Pancreas (tissue), 10 donors: ENCODE data around the gene SLC22A3. TPM values are rescaled to one million over a fixed set of nuclear protein-coding genes. Genes with fewer than 3 reads are reported as not detected.

Experiments
- ATAC-seq, 4 donors: fragments of 200-7000 bp; cut with Tn5 transposase; one replicate each; pipeline versions ENCODE4 v1.8.0 to v1.9.1; 2020; ENCODE audit warnings: mild to moderate bottlenecking in 4 of 4, moderate library complexity in 4 of 4
- DNase-seq, 6 donors: peaks; one replicate each; pipeline ENCODE4 v3.0.0-alpha.2; 2020
- FAIRE-seq: peaks from 2 replicates; lab custom pipeline; 2012; peaks lifted over from hg19 to GRCh38; lab: Jason Lieb, UNC
- H3K27ac ChIP-seq, 4 donors: fragments of 200-600 bp; sonication (generic); 1 replicate in 3 of 4; 2 replicates in 1 of 4; pipeline versions ENCODE4 v1.5.0 to v1.8.0; 2020
- H3K27me3 ChIP-seq, 4 donors: fragments of 200-600 bp; one replicate each; pipeline ENCODE4 v1.8.0; 2021
- H3K36me3 ChIP-seq, 3 donors: fragments of 200-600 bp; sonication (generic) in 1 of 3; one replicate each; pipeline versions ENCODE4 v1.5.0 to v1.8.0; 2020 to 2021
- H3K4me1 ChIP-seq, 3 donors: fragments of 200-600 bp; one replicate each; pipeline ENCODE4 v1.8.0; 2021
- H3K4me3 ChIP-seq, 4 donors: fragments of 200-600 bp; sonication (generic) in 2 of 4; one replicate each; pipeline versions ENCODE4 v1.5.0 to v1.8.0; 2020 to 2021
- H3K9me3 ChIP-seq, 4 donors: fragments of 200-600 bp; one replicate each; pipeline ENCODE4 v1.8.0; 2021
- WGBS, 2 donors: extraction: QIAGEN DNeasy Blood & Tissue Kit; methylation state at CpG; one replicate each; pipeline ENCODE4 v1.1.7; 2013; 5-methylcytosine and 5-hydroxymethylcytosine counted together
- intact Hi-C, 3 donors: fragments of 100-400 bp; cut with DNase I; formaldehyde crosslinking; loops; one replicate each; pipeline versions ENCODE4 v1.11.1 to v1.14.2; 2022
- polyA plus RNA-seq, 2 donors: library from polyadenylated mRNA; stranded (reverse); fragments of 200-250 nt; gene quantifications; one replicate each; pipeline ENCODE4 v1.2.3, GENCODE V29; 2013
- total RNA-seq, 6 donors: library from RNA; stranded (reverse); fragmentation: NEBNext Ultra II Directional in 4 of 6; extraction: Animal tissue kit (Norgen Biotek cat#: 25700) in 4 of 6; gene quantifications; one replicate each; pipeline versions ENCODE4 v1.2.1 to v1.2.4, GENCODE V29; 2021 to 2023
- TF ChIP-seq, protein P1 (sequence below), 4 donors: fragments of 200-600 bp; sonication (generic) in 3 of 4; IDR thresholded peaks; one replicate each; pipeline versions ENCODE4 v1.5.0 to v1.8.0; 2021; ENCODE audit warnings: antibody characterized with exemption in 4 of 4
- donor health status: healthy with polysubstance abuse.
- donor health status: DM: no; HTN: no; CAD: no; lungs with moderate emphysema.
- donor health status: DM: no; HTN: no; CAD: no.
- donor health status: control.
- donor health status: control.
- donor health status: Bipolar disorder and iron deficiency.
- donor health status: DM: yes; HTN: yes; CAD: no.
- donor health status: DM: no; HTN: no; CAD: no.
- donor health status: DM: no; HTN: no; CAD: no.
- donor health status: DM: yes; HTN: yes; CAD: no.

The SLC22A3 gene
- total and polyA plus RNA-seq, 8 donors, result 0.04 to 5.3 (median 0.41) TPM

DNA sequence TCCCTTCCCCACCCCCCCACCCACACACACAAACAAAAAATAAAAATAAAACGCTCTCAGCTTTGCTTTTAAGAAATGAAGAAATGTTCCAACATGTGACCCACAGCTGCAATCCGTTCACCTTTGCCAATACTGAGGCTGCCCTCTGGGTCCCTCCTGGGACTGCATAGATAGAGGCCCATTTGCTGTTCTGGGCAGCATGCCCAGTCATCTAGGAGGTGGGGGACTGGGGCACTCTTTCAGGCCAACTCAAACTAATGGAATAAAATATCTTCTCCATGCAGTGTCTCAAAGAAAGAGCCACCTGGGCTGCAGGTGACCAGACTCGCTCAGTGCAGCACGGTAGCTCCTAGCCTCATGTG lies 79.9 kb downstream of the SLC22A3 start:
- Histone ChIP-seq H3K9me3 (no peaks in the 10 kb centered on the region), H3K27me3 (no peaks in the 10 kb centered on the region), H3K36me3 (no peaks in the 10 kb centered on the region), H3K27ac (no peak overlapping the region), H3K4me1 (peaks cover 0 to 14% (median 11%) of the 10 kb centered on the region in 3 donors), H3K4me3 (no peak overlapping the region)
- ATAC-seq, result peak; percentile 92 to 97 (median 95)
- FAIRE-seq, result no peak
- peak; percentile 75 to 88 (median 81) for DNase-seq
- intact Hi-C loops, result no loop called here
- TF ChIP-seq, protein P1, sequence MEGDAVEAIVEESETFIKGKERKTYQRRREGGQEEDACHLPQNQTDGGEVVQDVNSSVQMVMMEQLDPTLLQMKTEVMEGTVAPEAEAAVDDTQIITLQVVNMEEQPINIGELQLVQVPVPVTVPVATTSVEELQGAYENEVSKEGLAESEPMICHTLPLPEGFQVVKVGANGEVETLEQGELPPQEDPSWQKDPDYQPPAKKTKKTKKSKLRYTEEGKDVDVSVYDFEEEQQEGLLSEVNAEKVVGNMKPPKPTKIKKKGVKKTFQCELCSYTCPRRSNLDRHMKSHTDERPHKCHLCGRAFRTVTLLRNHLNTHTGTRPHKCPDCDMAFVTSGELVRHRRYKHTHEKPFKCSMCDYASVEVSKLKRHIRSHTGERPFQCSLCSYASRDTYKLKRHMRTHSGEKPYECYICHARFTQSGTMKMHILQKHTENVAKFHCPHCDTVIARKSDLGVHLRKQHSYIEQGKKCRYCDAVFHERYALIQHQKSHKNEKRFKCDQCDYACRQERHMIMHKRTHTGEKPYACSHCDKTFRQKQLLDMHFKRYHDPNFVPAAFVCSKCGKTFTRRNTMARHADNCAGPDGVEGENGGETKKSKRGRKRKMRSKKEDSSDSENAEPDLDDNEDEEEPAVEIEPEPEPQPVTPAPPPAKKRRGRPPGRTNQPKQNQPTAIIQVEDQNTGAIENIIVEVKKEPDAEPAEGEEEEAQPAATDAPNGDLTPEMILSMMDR (IDR thresholded peaks at IDR 0.05), result no peak
- WGBS, 2 donors, result 15 to 18% methylated on average over 4 of the region's 4 CpGs

DNA sequence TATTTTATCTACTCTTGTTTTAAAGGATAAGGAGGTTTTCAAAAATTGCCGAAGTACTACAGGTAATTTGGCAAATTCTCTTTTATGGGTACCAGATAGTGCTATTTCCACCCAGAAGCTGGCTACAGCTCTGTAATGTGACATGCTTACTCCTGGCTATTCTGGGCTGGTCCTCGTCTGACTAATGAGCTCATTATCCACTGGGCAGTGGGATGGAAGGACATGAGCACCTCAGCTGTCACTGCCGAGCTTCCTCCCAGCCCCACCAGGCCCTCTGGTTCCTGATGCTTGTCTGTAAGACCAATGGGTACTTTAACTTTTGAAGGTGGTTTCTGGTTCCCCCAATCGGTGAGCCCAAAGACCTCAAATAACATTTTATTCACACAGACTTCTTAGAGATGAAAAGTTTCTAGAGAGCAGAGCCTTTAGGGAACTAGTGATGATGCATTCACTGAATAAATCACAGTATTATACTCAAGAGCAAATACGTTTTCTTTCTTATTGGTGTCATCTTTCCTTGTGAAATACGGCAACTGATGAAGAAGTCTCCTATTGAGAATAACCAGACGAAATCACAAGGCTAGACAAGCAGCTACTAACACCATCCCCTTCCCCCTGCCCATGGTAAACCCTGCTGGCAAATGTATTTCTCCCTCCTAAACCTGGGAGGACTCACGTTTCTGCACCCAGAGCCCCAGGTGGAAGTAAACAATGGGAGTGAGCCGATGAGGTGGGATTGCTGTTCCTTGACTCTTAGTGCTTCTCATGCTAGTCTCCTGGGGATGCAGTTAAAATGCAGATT lies 80.8 kb downstream of the SLC22A3 start:
- no peak for DNase-seq
- FAIRE-seq, result no peak
- TF ChIP-seq, protein P1 (IDR thresholded peaks at IDR 0.05), result no peak
- 69 to 77% methylated on average over 9 of the region's 9 CpGs for WGBS, 2 donors
- no peaks in the 10 kb centered on the region for H3K9me3 ChIP-seq
- no peak for ATAC-seq
- intact Hi-C loops, result no loop called here
- no peak overlapping the region for H3K4me3 ChIP-seq
- H3K27me3 ChIP-seq, result no peaks in the 10 kb centered on the region
- no peaks in the 10 kb centered on the region for H3K36me3 ChIP-seq
- H3K27ac ChIP-seq, result no peak overlapping the region
- H3K4me1 ChIP-seq, result peaks cover 0 to 14% (median 11%) of the 10 kb centered on the region in 3 donors

DNA sequence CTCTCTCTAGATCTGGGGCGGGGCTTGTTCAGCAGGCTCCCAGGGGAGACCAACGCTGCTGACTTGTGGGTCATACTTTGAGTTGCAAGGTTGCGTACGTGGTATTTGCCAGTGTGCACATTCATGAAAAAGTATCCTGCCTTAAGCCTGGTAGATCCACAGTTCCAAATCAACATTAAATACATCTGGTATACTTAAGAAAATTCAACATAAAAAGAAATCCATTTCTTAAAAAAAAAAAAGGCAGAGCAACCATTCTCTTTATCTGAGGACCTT lies 81.4 kb downstream of the SLC22A3 start:
- FAIRE-seq, result no peak
- 79 to 90% methylated on average over 4 of the region's 4 CpGs for WGBS, 2 donors

DNA sequence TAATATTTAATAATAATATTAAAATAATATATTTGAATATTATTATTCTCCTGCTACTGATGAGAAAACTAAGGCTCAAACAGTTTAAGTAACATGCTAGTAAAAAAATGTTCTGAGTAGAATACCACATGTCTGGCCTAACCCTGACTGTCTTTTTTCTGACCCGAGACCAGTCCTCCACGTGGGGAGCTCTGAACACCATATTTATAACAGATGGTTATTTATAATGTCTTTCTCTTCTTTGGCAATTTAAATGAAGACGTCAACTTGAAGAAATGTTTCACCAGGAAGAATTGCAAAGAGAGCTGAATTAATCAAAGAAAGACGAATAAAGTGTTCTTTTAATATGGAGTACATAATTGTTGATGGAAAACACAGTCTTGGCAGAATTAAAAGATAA lies 82.0 kb downstream of the SLC22A3 start:
- Histone ChIP-seq H3K27me3 (no peaks in the 10 kb centered on the region), H3K4me3 (no peak overlapping the region), H3K36me3 (no peaks in the 10 kb centered on the region), H3K27ac (no peak overlapping the region), H3K4me1 (peaks cover 0 to 14% (median 11%) of the 10 kb centered on the region in 3 donors), H3K9me3 (no peaks in the 10 kb centered on the region)
- TF ChIP-seq, protein P1 (IDR thresholded peaks at IDR 0.05), result no peak
- ATAC-seq, result no peak
- WGBS, 2 donors, result 70 to 82% methylated on average over 4 of the region's 4 CpGs
- DNase-seq, result no peak
- intact Hi-C loops, result no loop called here
- FAIRE-seq, result peak; percentile 37

More for the DNA sequence above, 81.4 kb downstream of the SLC22A3 start:
- no peak overlapping the region for H3K4me3 ChIP-seq
- TF ChIP-seq, protein P1 (IDR thresholded peaks at IDR 0.05), result no peak
- intact Hi-C loops, result no loop called here
- H3K27ac ChIP-seq, result no peak overlapping the region
- ATAC-seq (no peak), DNase-seq (no peak)
- H3K9me3 ChIP-seq, result no peaks in the 10 kb centered on the region
- H3K27me3 ChIP-seq, result no peaks in the 10 kb centered on the region
- no peaks in the 10 kb centered on the region for H3K36me3 ChIP-seq
- H3K4me1 ChIP-seq, result peaks cover 0 to 14% (median 11%) of the 10 kb centered on the region in 3 donors

DNA sequence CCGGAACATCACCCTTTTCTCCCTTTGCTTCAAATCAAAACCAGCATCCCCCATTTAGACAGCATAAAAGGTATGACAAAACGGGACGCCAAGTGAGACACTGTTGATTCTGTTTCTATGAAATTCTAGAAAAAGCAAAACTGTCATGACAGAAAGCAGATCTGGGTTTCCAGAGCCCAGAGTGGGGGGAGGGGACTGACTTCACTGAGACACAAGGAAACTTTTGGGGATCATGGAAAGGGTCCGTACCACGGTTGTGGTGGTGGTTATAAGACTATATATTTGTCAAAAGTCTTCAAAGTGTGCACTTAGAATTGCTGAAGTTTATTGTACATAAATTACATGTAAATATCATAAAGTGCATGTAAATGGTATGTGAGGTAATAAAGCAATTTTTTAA lies 82.6 kb downstream of the SLC22A3 start:
- H3K27me3 ChIP-seq, result no peaks in the 10 kb centered on the region
- intact Hi-C loops, result no loop called here
- no peaks in the 10 kb centered on the region for H3K36me3 ChIP-seq

More for the DNA sequence above, 82.6 kb downstream of the SLC22A3 start:
- TF ChIP-seq, protein P1 (IDR thresholded peaks at IDR 0.05), result no peak
- ATAC-seq (no peak), FAIRE-seq (no peak), DNase-seq (no peak)
- H3K4me1 ChIP-seq, result peaks cover 0 to 14% (median 11%) of the 10 kb centered on the region in 3 donors
- no peak overlapping the region for H3K27ac ChIP-seq
- H3K9me3 ChIP-seq, result no peaks in the 10 kb centered on the region
- H3K4me3 ChIP-seq, result no peak overlapping the region
- 78 to 87% methylated on average over 5 of the region's 5 CpGs for WGBS, 2 donors
